ENCODE results near the gene TLR2. TPM values are rescaled to one million over a fixed set of nuclear protein-coding genes. Genes with fewer than 3 reads are reported as not detected.

TLR2 gene
- total RNA-seq, 4 donors from 2014 or later, result 0.40 to 17.6 (median 9.1) TPM

DNA sequence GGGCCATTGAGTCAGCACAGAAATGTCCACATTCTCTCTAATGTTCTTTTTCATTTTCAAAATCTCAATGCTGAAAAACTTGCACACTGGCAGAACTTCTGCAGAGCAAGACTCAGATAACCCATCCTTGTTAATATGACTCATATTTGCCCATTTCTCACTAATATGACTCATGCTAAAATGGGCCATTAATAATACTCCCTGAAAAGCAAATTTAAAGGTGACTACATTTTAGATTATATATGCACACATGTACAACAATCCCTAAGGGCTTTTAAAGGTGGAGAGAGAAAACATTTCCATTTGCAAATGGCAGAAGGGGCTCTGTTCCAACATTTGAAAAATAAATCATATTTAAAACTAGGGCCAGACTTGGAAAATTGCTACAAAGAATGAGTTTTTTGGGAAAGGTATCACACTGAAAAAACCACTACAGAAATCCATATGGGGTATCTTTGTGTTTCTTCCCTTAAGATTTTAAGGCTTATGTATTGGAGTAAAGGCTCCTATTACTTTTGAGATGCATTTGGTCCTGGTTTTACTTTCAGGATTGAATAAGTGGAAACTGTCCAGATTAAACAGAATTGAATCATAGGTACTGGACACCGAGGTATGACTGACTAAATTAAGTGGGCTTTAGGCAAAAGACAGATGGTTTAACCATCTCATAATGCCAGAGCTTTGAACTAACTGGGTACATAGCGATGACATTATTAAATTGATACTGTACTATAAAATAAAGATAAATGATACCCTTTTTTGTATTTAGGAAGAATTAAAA lies 30.0 kb downstream of the TLR2 start:
- no peaks in the 10 kb centered on the region for H3K27me3 ChIP-seq
- 65 to 74% methylated on average over 2 of the region's 2 CpGs for WGBS, 2 donors (ENCODE audit: low coverage in 1 of 2)
- H3K4me3 ChIP-seq, result no peak overlapping the region
- in situ Hi-C loops (cut with MboI; ENCODE audit: low pct_ligation_motif_present in 1 of 4, low pct_unique_long_range_greater_than_20kb in 1 of 4, low sequenced_read_pairs in 3 of 4) (no loop called here), intact Hi-C loops (cut with DNase I; ENCODE audit: low total_unique reads) (no loop called here)
- H3K36me3 ChIP-seq, result no peaks in the 10 kb centered on the region
- H3K27ac ChIP-seq, result no peak overlapping the region
- H3K4me1 ChIP-seq, result no peaks in the 10 kb centered on the region
- TF ChIP-seq POLR2A (IDR thresholded peaks at IDR 0.05) (no peak), POLR2AphosphoS5 (IDR thresholded peaks at IDR 0.05) (no peak), EP300 (IDR thresholded peaks at IDR 0.05; ENCODE audit: low read depth) (no peak)
- TF ChIP-seq, protein P1, sequence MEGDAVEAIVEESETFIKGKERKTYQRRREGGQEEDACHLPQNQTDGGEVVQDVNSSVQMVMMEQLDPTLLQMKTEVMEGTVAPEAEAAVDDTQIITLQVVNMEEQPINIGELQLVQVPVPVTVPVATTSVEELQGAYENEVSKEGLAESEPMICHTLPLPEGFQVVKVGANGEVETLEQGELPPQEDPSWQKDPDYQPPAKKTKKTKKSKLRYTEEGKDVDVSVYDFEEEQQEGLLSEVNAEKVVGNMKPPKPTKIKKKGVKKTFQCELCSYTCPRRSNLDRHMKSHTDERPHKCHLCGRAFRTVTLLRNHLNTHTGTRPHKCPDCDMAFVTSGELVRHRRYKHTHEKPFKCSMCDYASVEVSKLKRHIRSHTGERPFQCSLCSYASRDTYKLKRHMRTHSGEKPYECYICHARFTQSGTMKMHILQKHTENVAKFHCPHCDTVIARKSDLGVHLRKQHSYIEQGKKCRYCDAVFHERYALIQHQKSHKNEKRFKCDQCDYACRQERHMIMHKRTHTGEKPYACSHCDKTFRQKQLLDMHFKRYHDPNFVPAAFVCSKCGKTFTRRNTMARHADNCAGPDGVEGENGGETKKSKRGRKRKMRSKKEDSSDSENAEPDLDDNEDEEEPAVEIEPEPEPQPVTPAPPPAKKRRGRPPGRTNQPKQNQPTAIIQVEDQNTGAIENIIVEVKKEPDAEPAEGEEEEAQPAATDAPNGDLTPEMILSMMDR (IDR thresholded peaks at IDR 0.05), result no peak
- DNase-seq, result no peak
- no peaks in the 10 kb centered on the region for H3K9me3 ChIP-seq

DNA sequence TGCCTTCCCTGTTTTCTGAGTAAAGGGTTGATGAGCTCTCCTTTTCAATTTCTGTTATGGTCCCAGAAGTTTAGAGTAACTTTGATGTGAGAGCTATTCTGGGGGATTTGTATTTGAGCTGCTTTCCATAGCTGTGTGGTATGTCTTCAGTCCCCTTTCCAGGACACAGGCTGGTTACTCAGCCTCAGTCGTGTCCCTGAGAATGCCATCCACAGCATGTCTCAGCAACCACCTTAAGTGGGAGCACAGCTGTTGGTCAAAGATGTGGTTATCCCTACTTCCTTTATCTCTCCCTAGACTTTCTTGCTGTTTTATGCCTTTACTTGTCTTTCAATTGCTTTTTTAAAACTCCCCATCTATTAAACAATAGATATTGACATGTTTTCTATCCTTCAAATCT lies 38.0 kb downstream of the TLR2 start:
- intact Hi-C loops (cut with DNase I; ENCODE audit: low total_unique reads) (no loop called here), in situ Hi-C loops (cut with MboI; ENCODE audit: low pct_ligation_motif_present in 1 of 4, low pct_unique_long_range_greater_than_20kb in 1 of 4, low sequenced_read_pairs in 3 of 4) (no loop called here)
- H3K4me3 ChIP-seq, result no peak overlapping the region
- TF ChIP-seq, protein P1 (IDR thresholded peaks at IDR 0.05), result no peak
- no peak for TF ChIP-seq POLR2AphosphoS5 (IDR thresholded peaks at IDR 0.05)
- TF ChIP-seq POLR2A (IDR thresholded peaks at IDR 0.05), result no peak
- no peak for TF ChIP-seq EP300 (IDR thresholded peaks at IDR 0.05; ENCODE audit: low read depth)
- H3K9me3 ChIP-seq, result no peaks in the 10 kb centered on the region
- DNase-seq, result no peak
- H3K27ac ChIP-seq, result no peak overlapping the region
- H3K4me1 ChIP-seq, result no peaks in the 10 kb centered on the region
- 81% methylated on average over 1 of the region's 1 CpG; no CpG with 5 or more reads in 1 of the 2 donors for WGBS, 2 donors (ENCODE audit: low coverage in 1 of 2)
- no peaks in the 10 kb centered on the region for H3K27me3 ChIP-seq
- H3K36me3 ChIP-seq, result no peaks in the 10 kb centered on the region

DNA sequence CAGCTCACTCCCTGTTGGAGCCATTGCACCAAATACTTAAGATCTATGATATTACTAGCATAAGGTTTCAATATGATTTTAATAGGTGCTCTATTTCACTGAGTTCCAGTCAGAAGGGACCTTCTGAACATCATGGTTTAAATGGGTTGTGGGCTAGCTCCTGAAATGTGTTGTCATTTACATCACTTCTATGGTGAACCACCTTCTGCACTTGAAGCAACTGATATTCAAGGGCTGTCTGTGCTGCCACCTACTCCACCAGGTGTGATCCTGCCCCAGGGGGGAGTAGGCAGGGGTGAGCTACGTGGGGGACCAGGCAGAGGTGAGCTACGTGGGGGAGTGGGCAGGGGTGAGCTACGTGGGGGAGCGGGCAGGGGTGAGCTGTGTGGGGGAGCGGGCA lies 40.5 kb downstream of the TLR2 start:
- Histone ChIP-seq H3K4me3 (no peak overlapping the region), H3K36me3 (no peaks in the 10 kb centered on the region), H3K9me3 (no peaks in the 10 kb centered on the region), H3K4me1 (no peaks in the 10 kb centered on the region), H3K27me3 (no peaks in the 10 kb centered on the region), H3K27ac (no peak overlapping the region)
- no peak for DNase-seq
- in situ Hi-C loops (cut with MboI; ENCODE audit: low pct_ligation_motif_present in 1 of 4, low pct_unique_long_range_greater_than_20kb in 1 of 4, low sequenced_read_pairs in 3 of 4), result no loop called here
- 96% methylated on average over 3 of the region's 5 CpGs; no CpG with 5 or more reads in 1 of the 2 donors for WGBS, 2 donors (ENCODE audit: low coverage in 1 of 2)
- intact Hi-C loops (cut with DNase I; ENCODE audit: low total_unique reads), result no loop called here
- TF ChIP-seq EP300 (IDR thresholded peaks at IDR 0.05; ENCODE audit: low read depth) (no peak), POLR2AphosphoS5 (IDR thresholded peaks at IDR 0.05) (no peak), POLR2A (IDR thresholded peaks at IDR 0.05) (no peak)
- TF ChIP-seq, protein P1 (IDR thresholded peaks at IDR 0.05), result no peak

DNA sequence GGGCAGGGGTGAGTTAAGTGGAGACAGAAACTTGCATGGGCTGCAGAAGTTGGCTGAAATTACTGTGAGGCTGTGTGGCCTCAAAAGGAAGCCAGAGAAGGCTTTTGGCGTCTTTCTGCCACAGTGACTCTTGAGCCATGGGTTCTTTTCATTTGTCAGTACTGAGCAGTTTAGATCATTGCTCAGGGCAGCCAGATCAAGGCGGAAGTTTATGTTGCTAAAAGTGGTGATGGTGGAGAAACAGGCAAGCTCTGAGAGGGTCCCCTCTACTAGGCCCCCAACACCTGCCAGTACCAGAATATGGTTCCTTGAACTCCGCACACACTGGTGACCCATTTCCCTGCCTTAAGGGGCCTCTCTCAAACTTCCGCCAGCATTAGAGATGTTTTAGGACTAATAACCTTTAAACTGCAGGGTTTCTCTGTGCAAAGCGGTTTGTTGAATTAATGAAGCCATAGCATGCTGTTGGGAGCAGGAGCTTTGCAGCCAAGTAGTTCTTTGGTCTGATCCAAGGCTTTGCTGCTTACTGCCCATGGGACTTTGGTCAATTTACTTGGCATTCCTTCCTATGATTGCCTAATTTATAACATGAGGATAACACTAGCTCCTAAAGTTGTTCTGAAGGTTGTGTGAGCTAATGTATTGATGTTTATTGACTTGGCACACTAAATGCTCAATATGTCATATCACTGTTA lies 41.2 kb downstream of the TLR2 start:
- Histone ChIP-seq H3K4me1 (no peaks in the 10 kb centered on the region), H3K9me3 (no peaks in the 10 kb centered on the region), H3K4me3 (no peak overlapping the region), H3K27me3 (no peaks in the 10 kb centered on the region), H3K36me3 (no peaks in the 10 kb centered on the region), H3K27ac (no peak overlapping the region)
- TF ChIP-seq POLR2A (IDR thresholded peaks at IDR 0.05) (no peak), POLR2AphosphoS5 (IDR thresholded peaks at IDR 0.05) (no peak), EP300 (IDR thresholded peaks at IDR 0.05; ENCODE audit: low read depth) (no peak)
- no peak for DNase-seq
- intact Hi-C loops (cut with DNase I; ENCODE audit: low total_unique reads) (no loop called here), in situ Hi-C loops (cut with MboI; ENCODE audit: low pct_ligation_motif_present in 1 of 4, low pct_unique_long_range_greater_than_20kb in 1 of 4, low sequenced_read_pairs in 3 of 4) (no loop called here)
- 80 to 86% methylated on average over 1 to 5 of the region's 5 CpGs for WGBS, 2 donors (ENCODE audit: low coverage in 1 of 2)
